IPS DF 6.9 (cell line): Measurements from ENCODE around the gene XPR1.

Source experiments
- DNase-seq: peaks from one replicate; pipeline ENCODE4 v3.0.0-alpha.2; 2013; ENCODE audit warnings: low read depth, low spot score
- H3K27ac ChIP-seq: one replicate; pipeline ENCODE4 v1.5.1; 2013; ENCODE audit warnings: low read length, control low read depth
- H3K27me3 ChIP-seq: 2 replicates; pipeline ENCODE4 v1.6.1; 2013; ENCODE audit warnings: mild to moderate bottlenecking, low read length; ENCODE audit not compliant: control insufficient read depth, insufficient read depth
- H3K36me3 ChIP-seq: 2 replicates; pipeline ENCODE4 v1.6.1; 2013; ENCODE audit warnings: low read length; ENCODE audit not compliant: control insufficient read depth, insufficient read depth
- H3K4me1 ChIP-seq: 2 replicates; pipeline ENCODE4 v1.6.1; 2013; ENCODE audit warnings: low read length; ENCODE audit not compliant: control insufficient read depth, insufficient read depth
- H3K4me3 ChIP-seq: 2 replicates; pipeline ENCODE4 v1.5.1; 2013; ENCODE audit warnings: mild to moderate bottlenecking, low read length
- H3K9me3 ChIP-seq: 2 replicates; pipeline ENCODE4 v1.6.1; 2013; ENCODE audit warnings: low read length, inconsistent platforms; ENCODE audit not compliant: control insufficient read depth, insufficient read depth
- WGBS: extraction: QIAGEN DNeasy Blood & Tissue Kit; methylation state at CpG from one replicate; pipeline ENCODE4 v1.1.7; 2013; ENCODE audit warnings: mixed read lengths, missing lambda C conversion rate; ENCODE audit not compliant: insufficient read length, insufficient coverage; 5-methylcytosine and 5-hydroxymethylcytosine counted together

Gene XPR1

DNA sequence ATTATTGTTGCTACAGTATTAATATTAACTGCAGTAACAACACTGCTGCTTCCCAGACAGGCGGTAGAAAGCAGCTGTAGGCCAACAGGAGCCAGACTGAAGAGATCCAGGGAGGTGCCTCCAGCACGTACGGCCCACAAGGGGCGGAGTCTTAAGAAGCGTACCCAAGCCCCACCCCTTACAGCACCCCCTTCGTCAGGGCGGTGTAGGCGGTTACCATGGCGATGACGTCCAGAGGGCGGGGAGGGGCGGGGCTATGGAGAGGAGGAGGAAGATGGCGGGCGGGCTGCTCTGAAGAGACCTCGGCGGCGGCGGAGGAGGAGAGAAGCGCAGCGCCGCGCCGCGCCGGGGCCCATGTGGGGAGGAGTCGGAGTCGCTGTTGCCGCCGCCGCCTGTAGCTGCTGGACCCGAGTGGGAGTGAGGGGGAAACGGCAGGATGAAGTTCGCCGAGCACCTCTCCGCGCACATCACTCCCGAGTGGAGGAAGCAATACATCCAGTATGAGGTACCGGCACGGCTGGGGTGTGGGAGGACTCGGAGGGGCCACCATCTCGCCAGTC lies at the start of gene XPR1:
Gene XPR1, plus strand, starts transcription at position 257 of the 560 bp plus-strand sequence. Its CDS starts 180 bp downstream, at position 437.
- no peak within 1 kb of the TSS for H3K27ac ChIP-seq
- DNase-seq: peak; percentile 88
- WGBS: no CpG with 5 or more reads among the region's 41 CpGs
- H3K36me3 ChIP-seq: no peaks in the 10 kb centered on the region
- H3K4me1 ChIP-seq: no peaks in the 10 kb centered on the region
- no peaks in the 10 kb centered on the region for H3K9me3 ChIP-seq
- H3K27me3 ChIP-seq: no peaks in the 10 kb centered on the region
- peak within 1 kb of the TSS; percentile 99 for H3K4me3 ChIP-seq

DNA sequence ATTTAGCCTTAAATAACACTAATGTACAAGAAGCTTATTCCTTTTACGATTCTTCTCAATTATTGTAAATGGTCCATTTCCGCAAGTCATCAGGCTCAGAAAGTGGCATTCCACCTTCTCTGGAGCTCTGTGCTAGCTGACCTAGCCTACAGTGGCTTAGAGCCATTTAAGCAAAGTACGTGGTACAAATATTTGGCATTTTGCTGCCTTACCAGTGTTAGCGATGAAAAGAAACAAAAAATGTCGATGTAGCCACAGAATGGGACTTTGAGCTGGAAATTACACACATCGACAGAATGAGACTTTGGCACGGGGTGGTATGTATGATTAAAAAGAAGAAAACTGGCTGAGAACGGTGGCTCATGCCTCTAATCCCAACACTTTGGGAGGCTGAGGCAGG lies 47.0 kb upstream of the XPR1 start:
- Histone ChIP-seq H3K27me3 (no peaks in the 10 kb centered on the region), H3K4me3 (no peak overlapping the region), H3K4me1 (no peaks in the 10 kb centered on the region), H3K9me3 (no peaks in the 10 kb centered on the region), H3K27ac (no peak overlapping the region), H3K36me3 (no peaks in the 10 kb centered on the region)
- no CpG with 5 or more reads among the region's 8 CpGs for WGBS
- no peak for DNase-seq

GRCh38 chr1:180585994-180586359 lies 45.8 kb upstream of the XPR1 start:
- Histone ChIP-seq H3K36me3 (no peaks in the 10 kb centered on the region), H3K27ac (no peak overlapping the region), H3K9me3 (no peaks in the 10 kb centered on the region), H3K4me1 (no peaks in the 10 kb centered on the region), H3K4me3 (no peak overlapping the region), H3K27me3 (no peaks in the 10 kb centered on the region)
- no CpG with 5 or more reads among the region's 4 CpGs for WGBS
- DNase-seq: no peak

- H3K27me3 ChIP-seq: no peaks in the 10 kb centered on the region
- no peaks in the 10 kb centered on the region for H3K36me3 ChIP-seq
- DNase-seq: no peak
- no CpG with 5 or more reads among the region's 1 CpG for WGBS
- H3K4me1 ChIP-seq: no peaks in the 10 kb centered on the region
- no peak overlapping the region for H3K27ac ChIP-seq
- no peak overlapping the region for H3K4me3 ChIP-seq
- no peaks in the 10 kb centered on the region for H3K9me3 ChIP-seq
Observed at GRCh38 chr1:180586671-180587155, 45.1 kb upstream of the XPR1 start.

DNA sequence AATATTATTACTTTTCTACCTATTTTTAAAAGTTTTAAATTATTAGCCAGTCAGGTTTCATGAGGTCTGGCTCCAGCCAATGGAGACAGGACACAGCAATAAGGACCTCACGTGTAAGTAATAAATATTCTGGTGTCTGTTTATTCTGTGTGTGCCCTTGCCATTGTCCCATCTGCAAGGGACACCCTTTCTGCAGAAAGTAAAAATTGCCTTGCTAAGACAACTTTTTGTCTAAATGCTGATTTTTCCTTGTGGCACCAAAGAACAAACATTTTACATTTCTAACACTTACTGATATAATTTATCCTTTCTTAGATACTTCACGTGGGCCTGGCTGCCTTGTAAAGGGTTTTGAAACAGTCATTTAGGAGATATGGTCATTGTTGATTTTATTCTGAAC lies 43.7 kb upstream of the XPR1 start:
- no peak for DNase-seq
- no CpG with 5 or more reads among the region's 2 CpGs for WGBS

DNA sequence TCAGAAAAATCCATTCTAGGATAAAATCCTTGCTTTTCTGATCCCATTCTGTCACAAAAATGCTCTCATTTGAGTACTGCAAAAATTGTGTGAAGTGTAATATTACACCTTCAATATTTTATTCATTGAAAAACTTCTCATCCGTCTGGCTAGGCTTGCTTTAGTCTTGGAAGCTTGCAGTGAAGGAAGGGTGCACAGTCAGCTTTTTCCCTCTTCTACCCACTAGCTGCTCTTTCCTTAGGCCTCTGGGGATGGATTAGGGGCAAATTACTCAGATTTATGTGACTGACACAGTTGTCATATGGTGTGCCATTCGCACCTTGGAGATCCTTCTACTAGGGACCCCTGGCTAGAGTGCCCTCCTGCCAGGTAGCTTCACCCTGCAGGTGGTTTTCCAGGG lies 40.9 kb upstream of the XPR1 start:
- H3K4me3 ChIP-seq: no peak overlapping the region
- no peaks in the 10 kb centered on the region for H3K4me1 ChIP-seq
- H3K27me3 ChIP-seq: no peaks in the 10 kb centered on the region
- no peaks in the 10 kb centered on the region for H3K36me3 ChIP-seq
- no peaks in the 10 kb centered on the region for H3K9me3 ChIP-seq
- DNase-seq: no peak
- no CpG with 5 or more reads among the region's 2 CpGs for WGBS
- no peak overlapping the region for H3K27ac ChIP-seq

More for the DNA sequence above, 43.7 kb upstream of the XPR1 start:
- H3K27ac ChIP-seq: no peak overlapping the region
- H3K4me1 ChIP-seq: no peaks in the 10 kb centered on the region
- no peaks in the 10 kb centered on the region for H3K27me3 ChIP-seq
- H3K4me3 ChIP-seq: no peak overlapping the region
- no peaks in the 10 kb centered on the region for H3K9me3 ChIP-seq
- H3K36me3 ChIP-seq: no peaks in the 10 kb centered on the region

GRCh38 chr1:180593382-180593781 lies 38.4 kb upstream of the XPR1 start:
- no peaks in the 10 kb centered on the region for H3K4me1 ChIP-seq
- no peaks in the 10 kb centered on the region for H3K27me3 ChIP-seq
- no CpG with 5 or more reads among the region's 3 CpGs for WGBS
- no peak for DNase-seq
- no peaks in the 10 kb centered on the region for H3K9me3 ChIP-seq
- no peaks in the 10 kb centered on the region for H3K36me3 ChIP-seq
- no peak overlapping the region for H3K4me3 ChIP-seq
- H3K27ac ChIP-seq: no peak overlapping the region

GRCh38 chr1:180594723-180595122 lies 37.1 kb upstream of the XPR1 start:
- DNase-seq: no peak
- Histone ChIP-seq H3K4me3 (no peak overlapping the region), H3K36me3 (no peaks in the 10 kb centered on the region), H3K27ac (no peak overlapping the region), H3K27me3 (no peaks in the 10 kb centered on the region), H3K9me3 (no peaks in the 10 kb centered on the region), H3K4me1 (no peaks in the 10 kb centered on the region)
- WGBS: no CpG with 5 or more reads among the region's 6 CpGs

DNA sequence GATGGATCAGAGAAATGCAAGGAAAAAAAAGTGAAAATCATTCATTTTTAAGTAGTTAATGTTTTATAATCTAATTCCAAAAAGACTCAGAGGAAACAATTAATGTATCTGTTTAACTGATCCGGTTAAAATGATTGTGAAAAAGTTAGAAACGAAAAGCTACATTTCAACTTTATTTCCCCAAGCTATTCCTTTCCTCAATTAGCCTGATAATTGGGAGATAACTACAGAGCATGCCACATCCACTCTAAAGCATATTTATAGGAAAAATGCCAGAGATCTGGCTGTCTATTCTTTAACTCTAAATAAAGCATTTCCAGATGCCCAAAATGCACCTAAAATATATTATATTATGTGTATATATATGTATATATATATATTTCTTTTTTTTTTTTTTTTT lies 35.9 kb upstream of the XPR1 start:
- Histone ChIP-seq H3K4me1 (no peaks in the 10 kb centered on the region), H3K9me3 (no peaks in the 10 kb centered on the region), H3K27ac (no peak overlapping the region), H3K36me3 (no peaks in the 10 kb centered on the region), H3K4me3 (no peak overlapping the region), H3K27me3 (no peaks in the 10 kb centered on the region)
- no peak for DNase-seq
- WGBS: no CpG with 5 or more reads among the region's 2 CpGs

- DNase-seq: no peak
- no peak overlapping the region for H3K27ac ChIP-seq
- no peaks in the 10 kb centered on the region for H3K9me3 ChIP-seq
- H3K4me3 ChIP-seq: no peak overlapping the region
- no peaks in the 10 kb centered on the region for H3K27me3 ChIP-seq
- no peaks in the 10 kb centered on the region for H3K4me1 ChIP-seq
- no peaks in the 10 kb centered on the region for H3K36me3 ChIP-seq
Observed at GRCh38 chr1:180597520-180597919, 34.3 kb upstream of the XPR1 start.

DNA sequence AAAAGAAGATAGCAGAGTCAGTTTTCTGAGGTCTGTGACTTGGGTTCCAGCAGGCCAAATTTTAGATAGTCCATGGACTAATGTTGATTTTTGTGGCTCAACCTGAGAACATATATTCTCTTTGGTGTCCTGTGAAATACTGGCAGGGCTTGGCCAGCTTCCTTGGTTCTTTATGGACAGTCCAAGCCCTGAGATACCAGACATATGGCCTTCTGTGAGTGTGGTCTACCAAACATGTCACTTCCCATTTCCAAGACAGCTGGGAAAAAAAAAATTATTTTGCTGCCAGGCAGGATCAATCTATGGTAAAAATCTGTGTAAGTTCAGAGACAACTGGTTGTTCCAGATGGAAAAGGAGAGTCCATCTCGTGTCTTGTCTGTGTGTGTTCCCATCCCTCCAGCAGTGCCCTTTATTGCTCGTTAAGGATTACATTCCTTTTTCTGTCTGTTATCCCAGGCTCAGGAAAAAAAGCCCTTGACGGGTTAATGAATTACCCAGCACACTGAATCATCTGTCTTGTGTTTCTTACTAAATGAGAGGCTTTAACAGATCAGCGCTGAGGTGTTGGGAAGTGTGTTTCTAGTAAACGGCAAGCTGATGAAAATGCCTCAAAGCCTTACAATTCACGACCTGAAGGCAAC lies 33.4 kb upstream of the XPR1 start:
- H3K4me3 ChIP-seq: no peak overlapping the region
- H3K27me3 ChIP-seq: no peaks in the 10 kb centered on the region
- no peaks in the 10 kb centered on the region for H3K9me3 ChIP-seq
- H3K27ac ChIP-seq: no peak overlapping the region
- DNase-seq: no peak
- H3K36me3 ChIP-seq: no peaks in the 10 kb centered on the region
- H3K4me1 ChIP-seq: no peaks in the 10 kb centered on the region
- no CpG with 5 or more reads among the region's 6 CpGs for WGBS
